NT2/D1 (cell line): Measurements from ENCODE around the gene LIFR.

Source experiments
- SUZ12 ChIP-seq: IDR thresholded peaks from 2 replicates; pipeline ENCODE4 v1.6.1; 2011; ENCODE audit not compliant: insufficient read length, insufficient read depth; ENCODE audit errors: extremely low read depth
- ZNF274 ChIP-seq: IDR thresholded peaks from 2 replicates; pipeline ENCODE4 v1.6.1; 2011; ENCODE audit warnings: mild to moderate bottlenecking, low read depth, low read length

- TF ChIP-seq SUZ12 (no peak), ZNF274 (no peak)
Observed at GRCh38 chr5:38473008-38473407, 83.4 kb downstream of the LIFR start.
